Measurements from ENCODE around the gene CCZ1B.
A peak's percentile ranks its signal among the peaks of the same experiment; 100 is the strongest.
"Not testable (repeated sequence)": the region's sequence is repeated elsewhere in the genome, so short reads cannot be mapped to it uniquely, and the experiment has no call there.

DNA sequence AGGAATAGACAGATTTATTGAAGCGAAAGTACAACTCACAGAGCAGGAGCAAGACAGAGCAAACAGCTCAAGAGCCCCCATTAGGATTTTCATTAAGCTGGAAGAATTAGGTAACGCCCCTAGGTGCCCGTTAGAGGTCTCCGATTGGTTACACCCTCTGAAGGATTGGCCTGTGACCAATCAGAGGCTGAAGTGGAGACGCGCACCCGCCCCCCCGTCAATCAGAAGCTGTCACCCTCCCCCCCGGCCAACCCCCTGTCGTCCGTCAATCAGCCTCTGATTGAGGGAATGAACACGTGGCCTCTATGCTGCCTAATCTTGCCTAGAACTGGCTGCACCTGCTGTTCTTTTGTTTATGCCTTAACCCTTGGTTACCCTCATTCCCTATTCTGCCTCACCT is 1.1 kb upstream of the CCZ1B start:
- TF ChIP-seq, protein P1, sequence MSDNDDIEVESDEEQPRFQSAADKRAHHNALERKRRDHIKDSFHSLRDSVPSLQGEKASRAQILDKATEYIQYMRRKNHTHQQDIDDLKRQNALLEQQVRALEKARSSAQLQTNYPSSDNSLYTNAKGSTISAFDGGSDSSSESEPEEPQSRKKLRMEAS (IDR thresholded peaks at IDR 0.05), result 0 out of 2 replicates have a peak, but pooled peaks have one; percentile 16
- TF ChIP-seq, protein P2, sequence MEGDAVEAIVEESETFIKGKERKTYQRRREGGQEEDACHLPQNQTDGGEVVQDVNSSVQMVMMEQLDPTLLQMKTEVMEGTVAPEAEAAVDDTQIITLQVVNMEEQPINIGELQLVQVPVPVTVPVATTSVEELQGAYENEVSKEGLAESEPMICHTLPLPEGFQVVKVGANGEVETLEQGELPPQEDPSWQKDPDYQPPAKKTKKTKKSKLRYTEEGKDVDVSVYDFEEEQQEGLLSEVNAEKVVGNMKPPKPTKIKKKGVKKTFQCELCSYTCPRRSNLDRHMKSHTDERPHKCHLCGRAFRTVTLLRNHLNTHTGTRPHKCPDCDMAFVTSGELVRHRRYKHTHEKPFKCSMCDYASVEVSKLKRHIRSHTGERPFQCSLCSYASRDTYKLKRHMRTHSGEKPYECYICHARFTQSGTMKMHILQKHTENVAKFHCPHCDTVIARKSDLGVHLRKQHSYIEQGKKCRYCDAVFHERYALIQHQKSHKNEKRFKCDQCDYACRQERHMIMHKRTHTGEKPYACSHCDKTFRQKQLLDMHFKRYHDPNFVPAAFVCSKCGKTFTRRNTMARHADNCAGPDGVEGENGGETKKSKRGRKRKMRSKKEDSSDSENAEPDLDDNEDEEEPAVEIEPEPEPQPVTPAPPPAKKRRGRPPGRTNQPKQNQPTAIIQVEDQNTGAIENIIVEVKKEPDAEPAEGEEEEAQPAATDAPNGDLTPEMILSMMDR (IDR thresholded peaks at IDR 0.05 in 2 of 3, conservative IDR thresholded peaks at IDR 0.05 in 1 of 3; ENCODE audit: borderline replicate concordance in 1 of 3, insufficient read depth in 1 of 3, low read depth in 2 of 3, low read length in 2 of 3), result not testable (repeated sequence)
- not testable (repeated sequence) for TF ChIP-seq SIN3A (IDR thresholded peaks at IDR 0.05; ENCODE audit: low read depth); POLR2A (IDR thresholded peaks at IDR 0.05; ENCODE audit: borderline replicate concordance, extremely low read depth, insufficient read depth, insufficient read length); POLR2AphosphoS5 (IDR thresholded peaks at IDR 0.05; ENCODE audit: low read depth, low read length); TCF7L2 (IDR thresholded peaks at IDR 0.05; ENCODE audit: borderline replicate concordance, extremely low read depth, insufficient read depth, insufficient read length); YY1 (IDR thresholded peaks at IDR 0.05; ENCODE audit: extremely low read depth, insufficient replicate concordance, low read depth, low read length); EZH2phosphoT487 (IDR thresholded peaks at IDR 0.05; ENCODE audit: borderline replicate concordance); SRF (IDR thresholded peaks at IDR 0.05; ENCODE audit: low read depth)
- TF ChIP-seq, protein P3, sequence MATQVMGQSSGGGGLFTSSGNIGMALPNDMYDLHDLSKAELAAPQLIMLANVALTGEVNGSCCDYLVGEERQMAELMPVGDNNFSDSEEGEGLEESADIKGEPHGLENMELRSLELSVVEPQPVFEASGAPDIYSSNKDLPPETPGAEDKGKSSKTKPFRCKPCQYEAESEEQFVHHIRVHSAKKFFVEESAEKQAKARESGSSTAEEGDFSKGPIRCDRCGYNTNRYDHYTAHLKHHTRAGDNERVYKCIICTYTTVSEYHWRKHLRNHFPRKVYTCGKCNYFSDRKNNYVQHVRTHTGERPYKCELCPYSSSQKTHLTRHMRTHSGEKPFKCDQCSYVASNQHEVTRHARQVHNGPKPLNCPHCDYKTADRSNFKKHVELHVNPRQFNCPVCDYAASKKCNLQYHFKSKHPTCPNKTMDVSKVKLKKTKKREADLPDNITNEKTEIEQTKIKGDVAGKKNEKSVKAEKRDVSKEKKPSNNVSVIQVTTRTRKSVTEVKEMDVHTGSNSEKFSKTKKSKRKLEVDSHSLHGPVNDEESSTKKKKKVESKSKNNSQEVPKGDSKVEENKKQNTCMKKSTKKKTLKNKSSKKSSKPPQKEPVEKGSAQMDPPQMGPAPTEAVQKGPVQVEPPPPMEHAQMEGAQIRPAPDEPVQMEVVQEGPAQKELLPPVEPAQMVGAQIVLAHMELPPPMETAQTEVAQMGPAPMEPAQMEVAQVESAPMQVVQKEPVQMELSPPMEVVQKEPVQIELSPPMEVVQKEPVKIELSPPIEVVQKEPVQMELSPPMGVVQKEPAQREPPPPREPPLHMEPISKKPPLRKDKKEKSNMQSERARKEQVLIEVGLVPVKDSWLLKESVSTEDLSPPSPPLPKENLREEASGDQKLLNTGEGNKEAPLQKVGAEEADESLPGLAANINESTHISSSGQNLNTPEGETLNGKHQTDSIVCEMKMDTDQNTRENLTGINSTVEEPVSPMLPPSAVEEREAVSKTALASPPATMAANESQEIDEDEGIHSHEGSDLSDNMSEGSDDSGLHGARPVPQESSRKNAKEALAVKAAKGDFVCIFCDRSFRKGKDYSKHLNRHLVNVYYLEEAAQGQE (IDR thresholded peaks at IDR 0.05; ENCODE audit: low read depth), result not testable (repeated sequence)
